Urothelium cell line (cell line): ENCODE data around the gene LRP2.

Experiments used
- DNase-seq: peaks from one replicate; pipeline ENCODE4 v3.0.0; 2011; ENCODE audit warnings: low spot score, mixed read lengths
- FAIRE-seq: peaks from 2 replicates; lab custom pipeline; 2011; peaks lifted over from hg19 to GRCh38; lab: Jason Lieb, UNC

Gene LRP2

GRCh38 chr2:169131587-169132512 lies 230.5 kb downstream of the LRP2 start:
- peak; percentile 49 for DNase-seq
- FAIRE-seq: peak; percentile 5

- DNase-seq (no peak), FAIRE-seq (no peak)
These were observed 232.6 kb downstream of the LRP2 start for GRCh38 chr2:169129703-169130243.

DNA sequence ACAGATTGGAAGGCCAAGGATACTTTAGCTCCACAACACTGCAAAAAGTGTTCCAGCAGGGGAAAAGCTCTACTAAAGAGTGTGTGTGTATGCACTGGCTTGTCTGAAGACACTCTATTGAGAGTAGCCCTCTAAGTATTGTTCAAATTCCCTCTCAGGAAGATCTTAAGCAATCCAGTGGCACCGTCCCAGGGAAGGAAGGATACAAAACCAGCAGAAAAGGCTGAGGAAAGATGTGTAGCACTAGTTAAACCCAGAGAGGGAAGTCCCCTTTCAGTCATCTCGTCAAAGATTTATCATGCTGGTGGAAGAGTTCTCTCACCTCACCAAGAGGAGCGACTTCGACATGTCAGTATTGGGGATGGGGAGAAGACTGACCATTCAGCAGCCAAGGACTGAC lies 242.5 kb downstream of the LRP2 start:
- FAIRE-seq: no peak
- DNase-seq: no peak

- FAIRE-seq (no peak), DNase-seq (no peak)
These were observed 243.1 kb downstream of the LRP2 start for GRCh38 chr2:169119123-169119760.

DNA sequence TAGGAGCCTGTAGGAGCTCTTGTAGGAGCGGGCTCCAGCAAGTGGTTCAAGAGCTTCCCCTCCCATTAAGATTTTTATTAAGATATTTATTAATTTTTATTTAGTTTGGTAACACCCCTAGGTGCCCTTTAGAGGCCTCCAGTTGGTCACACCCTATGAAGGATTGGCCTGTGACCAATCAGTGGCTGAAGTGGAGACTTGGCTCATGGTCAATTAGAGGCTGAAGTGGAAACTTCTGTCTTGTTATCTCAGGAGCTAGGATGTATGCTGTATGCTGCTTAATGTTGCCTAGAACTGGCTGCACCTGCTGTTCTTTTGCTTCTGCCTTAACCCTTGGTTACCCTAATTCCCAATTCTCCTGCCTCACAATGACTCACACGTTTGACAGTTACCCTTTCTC lies 244.3 kb downstream of the LRP2 start:
- DNase-seq (no peak), FAIRE-seq (no peak)

DNA sequence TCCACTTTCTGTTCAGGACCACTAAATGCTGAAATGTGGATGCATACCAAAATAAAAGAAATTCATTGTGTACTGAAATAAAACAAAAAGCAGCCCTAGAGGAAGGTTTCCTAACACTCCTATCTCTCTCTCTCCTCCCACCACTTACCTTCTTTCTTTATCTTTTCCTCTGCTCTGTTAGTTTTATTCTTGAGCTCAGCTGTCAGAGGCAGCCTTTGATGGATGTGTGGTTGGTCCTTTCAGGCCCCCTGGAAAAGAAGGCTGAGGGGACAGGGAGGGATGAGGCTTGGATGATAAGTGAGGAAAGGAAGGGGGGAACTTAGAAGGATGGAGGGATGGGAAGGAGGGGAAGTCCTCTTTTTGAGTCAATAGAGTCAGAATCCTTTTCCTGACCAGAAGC lies 245.3 kb downstream of the LRP2 start:
- DNase-seq: no peak
- no peak for FAIRE-seq

DNA sequence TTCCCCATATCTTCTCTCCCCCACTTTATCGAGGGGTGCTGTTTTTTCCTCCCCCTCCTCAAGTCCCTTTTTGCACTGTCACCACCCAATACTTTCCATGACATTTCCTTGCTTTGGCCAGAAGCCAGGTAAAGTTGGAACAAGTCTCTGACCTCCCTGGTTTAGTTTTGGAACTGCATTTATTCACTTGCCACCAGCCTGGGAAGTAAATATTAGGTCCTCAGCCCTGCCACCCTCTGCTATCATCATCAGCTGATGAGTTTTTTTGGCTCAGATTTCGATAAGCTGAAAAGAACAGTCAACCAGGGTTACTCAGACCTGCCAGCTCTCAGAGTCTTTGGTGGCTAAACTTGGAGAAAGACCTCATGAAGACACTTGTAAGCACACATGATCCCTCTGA lies 246.0 kb downstream of the LRP2 start:
- no peak for FAIRE-seq
- DNase-seq: no peak

DNA sequence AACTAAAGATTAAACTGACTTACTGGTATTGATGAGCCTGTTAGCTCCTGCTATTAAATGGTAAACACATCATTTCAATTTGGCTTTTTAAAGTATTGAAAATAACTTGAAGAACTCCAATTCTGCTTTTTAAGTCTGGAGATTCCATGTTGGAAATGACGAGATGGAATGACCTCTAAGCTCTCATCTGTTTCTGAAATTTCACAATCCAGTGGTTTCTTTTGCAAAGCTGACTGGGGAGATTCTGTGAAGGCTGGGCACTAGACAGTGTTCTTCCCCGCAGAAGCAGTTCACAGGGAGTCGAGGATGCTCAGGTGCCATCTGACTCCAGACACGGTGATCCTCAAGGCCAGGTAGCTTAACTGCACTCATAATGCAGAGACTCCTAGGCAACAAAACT lies 248.3 kb downstream of the LRP2 start:
- FAIRE-seq (no peak), DNase-seq (no peak)

GRCh38 chr2:169112841-169113240 lies 249.5 kb downstream of the LRP2 start:
- no peak for FAIRE-seq
- DNase-seq: no peak

GRCh38 chr2:169110916-169111315 lies 251.4 kb downstream of the LRP2 start:
- no peak for DNase-seq
- no peak for FAIRE-seq

- DNase-seq (no peak), FAIRE-seq (no peak)
These were observed 251.9 kb downstream of the LRP2 start for GRCh38 chr2:169110419-169110818.

DNA sequence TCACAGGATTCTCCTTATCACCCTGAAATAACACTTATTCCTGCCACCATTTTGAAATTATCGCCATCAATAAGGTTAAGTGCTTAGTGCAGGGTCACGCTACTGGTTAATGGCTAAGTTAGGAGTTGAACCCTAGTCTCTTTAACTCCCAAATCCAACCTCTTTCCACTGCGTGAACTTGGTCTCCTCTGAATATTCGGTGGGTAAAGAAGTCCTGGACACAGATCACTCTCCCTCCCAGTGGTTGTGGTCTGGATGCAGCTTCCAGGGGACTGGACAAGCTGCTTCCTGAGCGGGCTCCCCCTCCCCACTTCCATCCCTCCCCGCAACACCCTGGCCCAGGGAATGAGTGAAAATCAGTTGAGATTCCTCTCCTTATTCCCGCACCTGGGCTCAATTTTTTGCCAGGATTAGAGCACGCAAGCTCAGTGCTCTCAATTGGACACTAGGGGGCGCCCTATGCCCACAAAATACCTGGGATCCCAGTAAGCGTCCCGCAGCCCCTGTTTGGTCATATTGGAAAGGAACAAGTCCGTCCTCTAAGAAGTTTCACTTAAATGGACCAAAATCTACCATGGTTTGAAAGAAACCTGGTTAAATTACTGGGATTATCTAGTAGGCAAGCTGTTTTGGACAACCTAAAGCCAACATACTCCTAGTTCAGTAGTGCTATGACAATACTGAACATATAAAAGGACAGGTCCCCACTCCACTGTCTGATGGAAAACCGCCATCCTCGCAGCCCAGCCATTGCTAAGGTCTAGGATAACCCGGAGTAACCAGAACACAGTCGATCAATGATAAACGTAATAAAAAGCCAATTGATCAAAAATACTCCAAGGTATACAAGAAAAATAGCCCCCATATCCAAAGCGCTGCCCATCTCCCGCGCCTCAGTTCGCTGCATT lies 252.6 kb downstream of the LRP2 start:
- FAIRE-seq: no peak
- DNase-seq: peak; percentile 79

- no peak for DNase-seq
- no peak for FAIRE-seq
These were observed 254.0 kb downstream of the LRP2 start for GRCh38 chr2:169108099-169108884.

DNA sequence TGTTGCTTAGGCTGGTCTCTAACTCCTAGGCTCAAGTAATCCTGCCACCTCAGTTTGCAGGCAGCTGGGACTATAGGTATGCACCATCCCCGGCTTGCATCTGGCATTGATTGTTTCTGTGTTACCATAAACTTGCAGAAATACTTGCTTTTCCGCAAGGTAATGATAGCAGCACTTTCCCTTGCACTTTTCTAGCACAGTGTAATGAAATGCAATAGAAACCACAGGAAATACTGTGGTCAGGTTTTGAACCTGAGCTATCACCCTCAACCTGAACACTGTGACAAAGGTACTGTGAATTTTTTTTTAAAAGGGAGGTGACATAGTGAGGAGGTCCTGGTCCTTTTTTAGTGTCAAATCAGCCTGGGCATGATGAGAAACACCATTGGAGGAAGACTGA lies 254.7 kb downstream of the LRP2 start:
- no peak for DNase-seq
- FAIRE-seq: no peak

GRCh38 chr2:169106563-169107545 lies 255.5 kb downstream of the LRP2 start:
- FAIRE-seq (no peak), DNase-seq (no peak)

- DNase-seq (no peak), FAIRE-seq (no peak)
These were observed 256.2 kb downstream of the LRP2 start for GRCh38 chr2:169106134-169106533.

DNA sequence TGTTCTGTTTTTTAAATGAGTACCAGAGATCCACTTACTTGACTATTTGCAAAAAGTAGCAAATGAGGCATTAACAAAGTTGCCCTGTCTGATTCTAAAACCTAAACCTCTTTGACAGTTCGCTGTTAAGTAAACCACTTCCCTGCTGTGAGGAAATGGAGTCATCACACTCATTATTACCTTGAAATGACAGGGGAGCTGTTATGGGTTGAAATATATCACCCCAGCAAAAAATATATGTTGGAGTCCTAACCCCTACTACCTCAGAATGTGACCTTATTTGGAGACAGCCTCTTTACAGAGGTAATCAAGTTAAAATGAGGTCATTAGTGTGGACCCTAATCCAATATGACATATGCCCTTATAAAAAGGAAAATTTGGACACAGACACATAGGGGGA lies 256.9 kb downstream of the LRP2 start:
- FAIRE-seq (no peak), DNase-seq (no peak)

GRCh38 chr2:169104848-169105247 lies 257.5 kb downstream of the LRP2 start:
- no peak for DNase-seq
- FAIRE-seq: no peak

DNA sequence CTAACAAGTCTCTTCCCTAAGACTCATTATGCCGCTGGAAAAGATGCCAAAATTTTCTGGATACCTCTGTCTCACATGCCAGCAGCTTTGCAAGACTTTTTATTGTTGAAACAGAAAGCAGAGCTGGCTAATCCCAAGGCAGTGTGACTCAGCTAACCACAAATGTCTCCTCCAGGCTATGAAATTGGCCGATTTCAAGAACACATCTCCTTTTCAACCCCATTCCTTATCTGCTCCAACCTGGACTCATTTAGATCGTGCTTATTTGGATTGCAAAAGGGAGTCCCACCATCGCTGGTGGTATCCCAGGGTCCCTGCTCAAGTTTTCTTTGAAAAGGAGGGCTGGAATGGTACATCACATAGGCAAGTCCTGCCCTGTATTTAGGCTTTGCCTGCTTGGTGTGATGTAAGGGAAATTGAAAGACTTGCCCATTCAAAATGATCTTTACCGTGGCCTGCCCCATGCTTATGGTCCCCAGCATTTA lies 266.7 kb downstream of the LRP2 start:
- peak; percentile 98 for FAIRE-seq

More for the DNA sequence above, 266.7 kb downstream of the LRP2 start:
- peak; percentile 85 for DNase-seq
